ENCODE results near the gene CHST3. TPM values are rescaled to one million over a fixed set of nuclear protein-coding genes. Genes with fewer than 3 reads are reported as not detected.

Gene CHST3
- total and polyA plus RNA-seq, 9 of the 15 experiments (the other 6 are each of a cell fraction or from before 2014, with no cell fraction given) = 0.01 to 1.3 (median 0.15) TPM

- POLR2A ChIA-PET = interaction anchor here (1.3 kb wide), 1 partner anchor 8 kb away, joined by 5 read pairs; no protein-coding TSS in a partner anchor
- H3K4me2 ChIP-seq (ENCODE audit: insufficient read depth, low read length) = no peak overlapping the region
- TF ChIP-seq CEBPB (tag; IDR thresholded peaks at IDR 0.05) (peak; percentile 18; the same call in 1 of the 2 replicates), SP2 (IDR thresholded peaks at IDR 0.05; ENCODE audit: extremely low read depth, low read depth, low read length, poor library complexity, severe bottlenecking) (no peak), MTF1 (CRISPR knock-in tag; IDR thresholded peaks at IDR 0.05; ENCODE audit: borderline replicate concordance) (no peak), DNMT1 (IDR thresholded peaks at IDR 0.05) (no peak)
- ATAC-seq = no peak
- H3K27me3 ChIP-seq (ENCODE audit: control insufficient read depth in 2 of 2, insufficient read depth in 2 of 2, low read length in 2 of 2) = peaks cover 37 to 50% of the 10 kb centered on the region in 2 experiments
- intact Hi-C loops (cut with micrococcal nuclease) (no loop called here), in situ Hi-C loops (cut with MboI) (no loop called here)
- no peaks in the 10 kb centered on the region for H3K9me1 ChIP-seq (ENCODE audit: control insufficient read depth, insufficient read depth, low read length)
- CTCF ChIA-PET (ENCODE audit: low intra/inter-chr PET ratio) = no interaction called here
- H3K4me1 ChIP-seq (replicated peaks in 1 of 2; ENCODE audit: control insufficient read depth in 2 of 2, insufficient read depth in 2 of 2, low read length in 2 of 2) = no peaks in the 10 kb centered on the region
- no peak for FAIRE-seq
- 7% methylated on average over 7 of the region's 7 CpGs for WGBS (ENCODE audit: insufficient coverage, low coverage, missing lambda C conversion rate)
- H3K36me3 ChIP-seq (ENCODE audit: control insufficient read depth, insufficient read depth, low read length) = no peaks in the 10 kb centered on the region
- no peak overlapping the region for H3K27ac ChIP-seq (ENCODE audit: extremely low read depth, low read depth, low read length)
- no TSS peak for BruUV-seq (replicated peaks)
- H3K4me3 ChIP-seq = no peak overlapping the region
- H2AFZ ChIP-seq (ENCODE audit: low read depth, low read length) = no peak overlapping the region
- no peak overlapping the region for H3K9ac ChIP-seq (ENCODE audit: insufficient read depth in 1 of 2, low read depth in 2 of 2, low read length in 2 of 2)
- H3K79me2 ChIP-seq (ENCODE audit: control insufficient read depth, insufficient read depth, low read length) = no peaks in the 10 kb centered on the region
- H4K20me1 ChIP-seq (replicated peaks; ENCODE audit: control insufficient read depth, insufficient read depth, low read length) = no peaks in the 10 kb centered on the region
- DNase-seq (ENCODE audit: extremely low read depth in 1 of 4, low spot score in 3 of 4) = no peak
- H3K9me3 ChIP-seq (replicated peaks; ENCODE audit: control insufficient read depth, insufficient read depth, low read depth, low read length) = peaks cover 4% of the 10 kb centered on the region; the same call in 1 of the 2 replicates
These were observed 26.6 kb downstream of the CHST3 start for GRCh38 chr10:71990706-71991269.

GRCh38 chr10:71995449-71995848, 31.3 kb downstream of the CHST3 start:
- Histone ChIP-seq H3K9me1 (ENCODE audit: control insufficient read depth, insufficient read depth, low read length) (no peaks in the 10 kb centered on the region), H3K4me1 (replicated peaks in 1 of 2; ENCODE audit: control insufficient read depth in 2 of 2, insufficient read depth in 2 of 2, low read length in 2 of 2) (peaks cover 10 to 13% of the 10 kb centered on the region in 2 experiments; a peak in 3 of 5 replicates), H3K4me2 (ENCODE audit: insufficient read depth, low read length) (no peak overlapping the region), H3K9ac (ENCODE audit: insufficient read depth in 1 of 2, low read depth in 2 of 2, low read length in 2 of 2) (no peak overlapping the region), H3K36me3 (ENCODE audit: control insufficient read depth, insufficient read depth, low read length) (no peaks in the 10 kb centered on the region), H3K9me3 (replicated peaks; ENCODE audit: control insufficient read depth, insufficient read depth, low read depth, low read length) (no peaks in the 10 kb centered on the region), H2AFZ (ENCODE audit: low read depth, low read length) (no peak overlapping the region), H3K27me3 (ENCODE audit: control insufficient read depth in 2 of 2, insufficient read depth in 2 of 2, low read length in 2 of 2) (peaks cover 23 to 45% of the 10 kb centered on the region in 2 experiments), H4K20me1 (replicated peaks; ENCODE audit: control insufficient read depth, insufficient read depth, low read length) (no peaks in the 10 kb centered on the region), H3K27ac (ENCODE audit: extremely low read depth, low read depth, low read length) (no peak overlapping the region), H3K79me2 (ENCODE audit: control insufficient read depth, insufficient read depth, low read length) (no peaks in the 10 kb centered on the region), H3K4me3 (no peak overlapping the region)
- FAIRE-seq (no peak), DNase-seq (ENCODE audit: extremely low read depth in 1 of 4, low spot score in 3 of 4) (no peak), ATAC-seq (no peak)
- intact Hi-C loops (cut with micrococcal nuclease) (no loop called here), in situ Hi-C loops (cut with MboI) (no loop called here)
- 16% methylated on average over 3 of the region's 3 CpGs for WGBS (ENCODE audit: insufficient coverage, low coverage, missing lambda C conversion rate)
- CTCF ChIA-PET (ENCODE audit: low intra/inter-chr PET ratio) = no interaction called here
- POLR2A ChIA-PET = interaction anchor here (1.1 to 1.4 kb wide), 4 partner anchors 10 to 302 kb away, joined by 3 to 4 read pairs (median 3); no protein-coding TSS in a partner anchor
- no TSS peak for BruUV-seq (replicated peaks)
- TF ChIP-seq NCOA4 (IDR thresholded peaks at IDR 0.05; ENCODE audit: partially characterized antibody) = no peak
- TF ChIP-seq TEAD1 (CRISPR knock-in tag; IDR thresholded peaks at IDR 0.05) = no peak
- TF ChIP-seq NELFE (IDR thresholded peaks at IDR 0.05; ENCODE audit: insufficient read depth, insufficient read length) = no peak
- TF ChIP-seq NBN (IDR thresholded peaks at IDR 0.05; ENCODE audit: low read depth) = no peak
- no peak for TF ChIP-seq TSC22D4 (tag; IDR thresholded peaks at IDR 0.05)
- TF ChIP-seq ZNF140 (CRISPR knock-in tag; IDR thresholded peaks at IDR 0.05) = no peak
- TF ChIP-seq ELF1 (tag; IDR thresholded peaks at IDR 0.05) = no peak
- no peak for TF ChIP-seq ZNF75A (CRISPR knock-in tag; IDR thresholded peaks at IDR 0.05)
- TF ChIP-seq MEIS2 (IDR thresholded peaks at IDR 0.05; ENCODE audit: partially characterized antibody) = no peak
- TF ChIP-seq ZNF584 (CRISPR knock-in tag; IDR thresholded peaks at IDR 0.05; ENCODE audit: low read depth) = no peak
- no peak for TF ChIP-seq ARID3A (IDR thresholded peaks at IDR 0.05; ENCODE audit: borderline replicate concordance, low read depth, low read length)
- TF ChIP-seq ZFP36 (IDR thresholded peaks at IDR 0.05; ENCODE audit: low read depth, low read length, partially characterized antibody) = no peak

Data from K562 (cell line).